IPS DF 4.7 (cell line): ENCODE data around the gene ALK.

Source experiments
- DNase-seq: peaks from one replicate; pipeline ENCODE4 v3.0.0-alpha.2; 2013; ENCODE audit warnings: low spot score; ENCODE audit errors: extremely low read depth

The ALK gene

DNA sequence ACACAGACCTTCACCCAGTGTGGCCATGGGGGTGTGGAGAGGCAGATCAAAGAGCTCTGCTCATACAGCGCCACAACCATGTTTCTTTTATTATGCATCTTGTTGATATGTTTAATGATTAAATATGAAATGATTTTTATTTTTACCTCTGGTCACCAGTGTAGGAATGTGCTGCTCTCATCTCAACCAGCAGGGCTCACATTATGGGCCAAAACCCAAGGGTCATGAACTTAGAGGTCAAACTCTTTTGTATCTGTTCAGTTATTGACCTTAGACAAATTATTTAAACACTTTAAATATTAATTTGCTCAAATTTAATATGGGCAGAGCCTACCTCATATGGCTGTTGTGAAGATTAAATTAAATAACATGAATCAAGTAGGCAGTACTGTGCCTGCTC is 386.2 kb downstream of the ALK start:
- no peak for DNase-seq

DNA sequence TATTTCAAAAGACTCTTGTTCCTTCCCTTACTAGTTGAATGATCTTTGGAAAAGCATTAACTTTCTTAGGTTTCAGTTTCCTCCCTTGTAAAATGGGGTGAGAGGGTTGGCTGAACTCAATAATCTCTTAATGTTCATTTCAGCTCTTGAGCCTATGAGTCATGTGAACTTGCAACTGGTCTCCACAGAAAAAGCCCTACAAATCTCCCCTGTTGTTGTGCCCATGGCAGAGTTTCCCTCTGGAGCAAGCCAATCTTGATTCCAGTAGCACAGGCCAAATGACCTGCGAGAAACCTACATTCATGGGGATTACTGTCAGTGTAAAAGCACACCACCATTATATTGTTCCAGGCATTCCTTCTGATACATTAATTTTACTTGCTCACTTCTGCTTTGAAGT is 388.9 kb downstream of the ALK start:
- DNase-seq: no peak

- DNase-seq: no peak
These were observed 389.8 kb downstream of the ALK start for GRCh38 chr2:29531626-29532025.

GRCh38 chr2:29530281-29530680 is 391.1 kb downstream of the ALK start:
- no peak for DNase-seq

GRCh38 chr2:29528891-29529520 is 392.4 kb downstream of the ALK start:
- DNase-seq: no peak

DNA sequence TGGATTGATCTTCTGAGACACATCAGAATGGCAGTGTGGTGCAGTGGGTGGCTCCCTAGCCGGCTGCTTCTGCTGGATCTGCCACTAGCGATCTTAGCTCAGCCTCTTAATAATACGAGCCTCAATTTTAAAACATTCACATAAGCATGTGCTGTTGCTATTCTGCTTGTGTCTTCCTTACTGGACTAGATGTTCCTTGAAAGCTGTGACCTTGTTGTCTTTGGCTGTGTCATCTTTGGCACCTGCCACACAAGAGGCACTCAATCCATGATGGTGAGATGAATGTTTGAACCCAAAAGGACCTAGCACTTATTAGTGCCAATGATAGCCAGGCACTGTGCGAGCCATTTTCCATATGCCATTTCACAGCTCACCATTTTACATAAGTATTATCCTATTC is 393.0 kb downstream of the ALK start:
- DNase-seq: no peak

DNA sequence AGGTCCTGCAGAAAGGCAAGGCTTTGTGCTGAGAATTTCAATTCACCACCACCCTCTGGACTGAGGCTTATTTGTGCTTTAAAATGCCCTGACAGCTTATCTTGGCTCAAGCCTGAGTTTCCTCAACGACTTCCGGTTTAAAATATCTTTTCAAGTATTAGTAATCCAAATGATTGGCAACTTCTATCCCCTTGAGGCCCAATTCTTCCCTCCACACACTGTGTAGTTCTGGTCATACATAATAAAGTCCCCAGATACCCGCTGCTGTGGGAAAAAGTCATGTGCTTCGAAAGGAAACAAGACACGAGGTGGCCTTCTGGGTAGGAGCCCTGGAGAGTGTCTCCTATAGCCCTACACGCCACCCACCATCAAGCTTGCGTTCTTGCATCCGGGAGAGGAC is 393.4 kb downstream of the ALK start:
- DNase-seq: no peak

- DNase-seq: no peak
These were observed 394.5 kb downstream of the ALK start for GRCh38 chr2:29526587-29527586.

GRCh38 chr2:29525921-29526320 is 395.5 kb downstream of the ALK start:
- no peak for DNase-seq

GRCh38 chr2:29524652-29525051 is 396.7 kb downstream of the ALK start:
- no peak for DNase-seq

GRCh38 chr2:29522951-29523669 is 398.3 kb downstream of the ALK start:
- DNase-seq: no peak

GRCh38 chr2:29520001-29520400 is 401.4 kb downstream of the ALK start:
- DNase-seq: no peak

GRCh38 chr2:29519338-29519925 is 402.0 kb downstream of the ALK start:
- DNase-seq: no peak

DNA sequence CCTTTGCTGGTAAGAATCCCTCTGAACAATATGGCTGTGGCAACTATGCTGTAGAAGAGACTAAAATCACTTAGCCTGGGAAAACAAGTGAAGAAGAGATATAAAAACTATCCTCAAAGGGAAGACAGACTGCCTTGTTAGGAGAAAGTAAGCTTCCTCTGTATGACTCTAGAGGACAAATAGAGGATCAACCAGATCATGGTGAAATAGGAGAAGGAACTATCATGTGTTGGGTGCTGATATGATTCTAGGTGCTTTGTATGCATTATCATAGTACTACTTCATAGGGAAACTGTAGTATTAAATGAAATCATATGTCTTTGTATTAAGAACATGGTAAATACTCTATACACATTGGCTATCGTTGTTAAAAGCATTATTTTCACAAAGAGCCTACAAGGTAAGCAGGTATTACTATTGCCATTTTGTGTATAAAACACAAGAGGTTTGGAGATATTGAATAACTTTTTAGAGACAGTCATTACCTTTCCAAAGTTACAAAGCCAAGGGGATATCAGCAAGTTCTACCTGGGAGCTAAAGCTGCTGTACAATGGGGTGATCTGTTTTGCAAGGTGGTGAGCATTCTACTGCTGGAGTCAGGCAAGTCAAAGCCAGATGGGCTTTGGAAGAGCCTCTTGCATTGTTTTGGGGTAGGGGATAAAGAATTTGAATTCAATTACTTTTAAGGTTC is 402.6 kb downstream of the ALK start:
- DNase-seq: no peak

GRCh38 chr2:29518010-29518409 is 403.4 kb downstream of the ALK start:
- no peak for DNase-seq

GRCh38 chr2:29517413-29517812 is 404.0 kb downstream of the ALK start:
- no peak for DNase-seq

DNA sequence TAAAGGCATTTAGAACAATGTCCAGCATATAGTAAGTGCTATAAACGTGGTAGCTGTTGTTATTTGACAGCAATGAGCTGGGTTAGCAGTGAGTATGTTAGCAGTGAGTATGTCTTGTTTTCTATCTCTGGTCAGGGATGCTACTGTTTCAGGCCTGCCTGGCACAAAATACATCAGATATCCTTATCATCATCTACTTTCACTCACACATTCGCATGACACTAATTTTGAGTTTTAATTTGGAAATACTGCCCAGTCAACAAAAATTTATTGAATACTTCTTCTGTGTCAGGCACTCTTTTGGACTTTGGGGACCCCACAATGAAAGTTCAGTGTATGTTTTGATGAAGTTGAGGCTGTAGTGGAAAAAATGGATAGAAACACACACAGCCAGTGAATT is 404.6 kb downstream of the ALK start:
- DNase-seq: no peak

DNA sequence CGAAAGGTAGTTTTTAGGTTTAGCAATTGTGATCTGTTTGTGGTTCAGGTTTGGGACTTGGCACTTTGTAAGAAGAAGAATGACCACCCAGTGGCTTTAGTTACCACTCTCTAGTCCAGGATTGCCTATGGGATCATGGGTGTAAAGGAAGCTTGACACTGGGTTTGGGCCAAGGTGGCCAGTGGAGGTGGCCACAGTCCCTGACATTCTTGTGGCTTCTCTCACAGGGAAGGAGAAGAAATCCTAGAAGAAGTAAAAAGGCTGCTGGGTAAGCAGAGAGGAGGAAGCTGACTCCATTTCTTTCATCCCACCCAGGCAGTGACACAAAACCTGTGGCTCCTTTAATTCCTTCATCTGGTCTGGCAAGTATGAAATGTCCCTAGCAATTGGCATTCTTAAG is 411.5 kb downstream of the ALK start:
- DNase-seq: no peak

DNA sequence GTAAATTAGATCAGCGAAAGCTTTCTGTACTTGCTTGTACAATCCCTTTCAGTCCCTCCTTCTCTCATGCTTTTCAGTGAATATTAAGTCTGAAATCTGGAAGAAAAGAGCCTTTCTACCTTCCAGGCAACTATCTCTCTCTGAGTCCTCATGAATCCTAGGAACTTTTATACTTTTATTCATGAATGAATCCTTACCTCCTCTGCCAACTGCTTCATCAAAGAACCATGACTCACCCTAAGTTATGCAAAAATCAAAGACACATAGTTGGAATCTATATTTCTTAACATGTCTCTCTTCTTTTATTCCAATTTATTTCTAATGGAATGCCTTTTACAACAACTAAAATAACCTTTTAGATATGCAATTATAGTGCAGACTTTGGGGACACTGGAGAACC is 412.0 kb downstream of the ALK start:
- no peak for DNase-seq

DNA sequence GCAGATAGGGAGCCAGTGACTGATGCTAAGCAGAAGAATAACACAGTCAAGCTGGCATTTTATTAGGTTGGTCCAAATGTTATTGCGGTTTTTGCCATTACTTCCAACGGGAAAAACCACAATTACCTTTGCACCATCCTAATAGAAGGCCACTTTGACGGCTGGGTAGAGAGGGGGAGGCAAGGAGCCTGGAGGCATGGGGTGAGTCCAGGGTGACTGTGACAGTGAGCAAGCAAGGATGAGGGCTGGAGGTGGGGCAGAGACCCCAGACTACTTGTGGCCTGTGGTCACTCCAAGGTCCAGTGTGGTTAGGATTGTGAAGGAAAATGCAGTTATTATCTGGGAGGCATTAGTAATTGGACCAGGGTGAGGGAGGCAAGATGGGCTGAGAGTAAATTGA is 416.6 kb downstream of the ALK start:
- no peak for DNase-seq

- no peak for DNase-seq
These were observed 418.9 kb downstream of the ALK start for GRCh38 chr2:29502460-29502911.
